ENCODE measurements around the gene GPR37L1.

GRCh38 chr1:202106340-202107254, 16.1 kb upstream of the GPR37L1 start:
- TF ChIP-seq YY1 (IDR thresholded peaks at IDR 0.05; ENCODE audit: low read depth) (0 out of 2 replicates have a peak, but pooled peaks have one; percentile 9), TEAD4 (IDR thresholded peaks at IDR 0.05) (peak; percentile 46), RAD21 (IDR thresholded peaks at IDR 0.05; ENCODE audit: low read depth) (peak; percentile 19; the same call in 1 of the 2 replicates)
